ENCODE measurements around the gene NR4A1.

GRCh38 chr12:52006726-52007157, 44.5 kb upstream of the NR4A1 start, which contains the start of gene TAMALIN:
- no peak for TF ChIP-seq USF1 (IDR thresholded peaks at IDR 0.05; ENCODE audit: borderline replicate concordance, low read depth)
- TF ChIP-seq GABPA (IDR thresholded peaks at IDR 0.05; ENCODE audit: low read depth), result no peak
- TF ChIP-seq CHD2 (IDR thresholded peaks at IDR 0.05; ENCODE audit: low read length, partially characterized antibody), result no peak
- TF ChIP-seq, protein P1, sequence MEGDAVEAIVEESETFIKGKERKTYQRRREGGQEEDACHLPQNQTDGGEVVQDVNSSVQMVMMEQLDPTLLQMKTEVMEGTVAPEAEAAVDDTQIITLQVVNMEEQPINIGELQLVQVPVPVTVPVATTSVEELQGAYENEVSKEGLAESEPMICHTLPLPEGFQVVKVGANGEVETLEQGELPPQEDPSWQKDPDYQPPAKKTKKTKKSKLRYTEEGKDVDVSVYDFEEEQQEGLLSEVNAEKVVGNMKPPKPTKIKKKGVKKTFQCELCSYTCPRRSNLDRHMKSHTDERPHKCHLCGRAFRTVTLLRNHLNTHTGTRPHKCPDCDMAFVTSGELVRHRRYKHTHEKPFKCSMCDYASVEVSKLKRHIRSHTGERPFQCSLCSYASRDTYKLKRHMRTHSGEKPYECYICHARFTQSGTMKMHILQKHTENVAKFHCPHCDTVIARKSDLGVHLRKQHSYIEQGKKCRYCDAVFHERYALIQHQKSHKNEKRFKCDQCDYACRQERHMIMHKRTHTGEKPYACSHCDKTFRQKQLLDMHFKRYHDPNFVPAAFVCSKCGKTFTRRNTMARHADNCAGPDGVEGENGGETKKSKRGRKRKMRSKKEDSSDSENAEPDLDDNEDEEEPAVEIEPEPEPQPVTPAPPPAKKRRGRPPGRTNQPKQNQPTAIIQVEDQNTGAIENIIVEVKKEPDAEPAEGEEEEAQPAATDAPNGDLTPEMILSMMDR (IDR thresholded peaks at IDR 0.05), result no peak
- no peak for TF ChIP-seq EZH2phosphoT487 (IDR thresholded peaks at IDR 0.05; ENCODE audit: borderline replicate concordance, low read depth)
- TF ChIP-seq ZBTB33 (IDR thresholded peaks at IDR 0.05; ENCODE audit: borderline replicate concordance, low read depth), result no peak

All from SK-N-SH (cell line).